Measurements from ENCODE around the gene DUSP9. TPM values are rescaled to one million over a fixed set of nuclear protein-coding genes. Genes with fewer than 3 reads are reported as not detected.

The DUSP9 gene
- total RNA-seq, 1 experiment from 2014 or later: 14.2 TPM

DNA sequence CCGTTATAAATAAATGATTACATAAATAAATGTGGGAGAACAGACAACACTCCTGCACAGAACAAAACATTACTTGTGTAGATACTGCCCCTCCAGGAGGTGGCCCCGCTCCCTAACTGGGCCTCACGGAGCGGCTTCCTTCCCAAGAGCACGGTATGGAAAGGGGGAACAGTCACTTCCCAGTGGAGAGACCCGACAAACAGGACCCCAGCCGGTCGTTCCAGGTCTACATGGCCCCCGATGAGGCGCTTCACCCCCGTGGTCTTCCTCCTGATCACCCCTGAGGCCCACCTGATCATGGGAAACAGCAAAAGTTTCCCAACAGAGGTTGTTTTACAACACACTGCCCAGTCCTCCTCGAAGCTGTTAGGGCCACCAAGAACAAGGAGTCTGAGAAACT, 34.2 kb downstream of the DUSP9 start:
- Histone ChIP-seq H4K20me1 (ENCODE audit: insufficient read depth) (no peaks in the 10 kb centered on the region), H2AFZ (ENCODE audit: low read depth, low read length, poor library complexity, severe bottlenecking) (no peak overlapping the region), H3K9me2 (ENCODE audit: insufficient read depth) (no peaks in the 10 kb centered on the region), H3K4me1 (ENCODE audit: control insufficient read depth in 1 of 2, insufficient read depth in 2 of 2, low read length in 2 of 2) (peaks cover 0 to 2% of the 10 kb centered on the region in 2 experiments; a peak in 1 of 4 replicates), H3K36me3 (ENCODE audit: control insufficient read depth in 1 of 2, insufficient read depth in 2 of 2, low read length in 2 of 2) (no peaks in the 10 kb centered on the region), H3K4me3 (replicated peaks in 1 of 2; ENCODE audit: low read depth in 1 of 2, low read length in 2 of 2) (no peak overlapping the region), H3K27me3 (ENCODE audit: insufficient read depth, low read length) (no peaks in the 10 kb centered on the region), H3K79me2 (ENCODE audit: insufficient read depth, low read length) (no peaks in the 10 kb centered on the region), H3K4me2 (ENCODE audit: low read length) (no peak overlapping the region), H3K27ac (ENCODE audit: low read depth, low read length) (no peak overlapping the region), H3K9me3 (ENCODE audit: control insufficient read depth in 1 of 2, insufficient read depth in 1 of 2, low read depth in 1 of 2, low read length in 2 of 2) (no peaks in the 10 kb centered on the region), H3K9ac (ENCODE audit: low read length) (no peak overlapping the region)
- TF ChIP-seq JUND (IDR thresholded peaks at IDR 0.05): no peak
- no peak for TF ChIP-seq CEBPB (IDR thresholded peaks at IDR 0.05; ENCODE audit: low read depth)
- TF ChIP-seq EZH2 (IDR thresholded peaks at IDR 0.05): no peak
- no peak for TF ChIP-seq FOSL1 (IDR thresholded peaks at IDR 0.05; ENCODE audit: low read depth)
- TF ChIP-seq, protein P1, sequence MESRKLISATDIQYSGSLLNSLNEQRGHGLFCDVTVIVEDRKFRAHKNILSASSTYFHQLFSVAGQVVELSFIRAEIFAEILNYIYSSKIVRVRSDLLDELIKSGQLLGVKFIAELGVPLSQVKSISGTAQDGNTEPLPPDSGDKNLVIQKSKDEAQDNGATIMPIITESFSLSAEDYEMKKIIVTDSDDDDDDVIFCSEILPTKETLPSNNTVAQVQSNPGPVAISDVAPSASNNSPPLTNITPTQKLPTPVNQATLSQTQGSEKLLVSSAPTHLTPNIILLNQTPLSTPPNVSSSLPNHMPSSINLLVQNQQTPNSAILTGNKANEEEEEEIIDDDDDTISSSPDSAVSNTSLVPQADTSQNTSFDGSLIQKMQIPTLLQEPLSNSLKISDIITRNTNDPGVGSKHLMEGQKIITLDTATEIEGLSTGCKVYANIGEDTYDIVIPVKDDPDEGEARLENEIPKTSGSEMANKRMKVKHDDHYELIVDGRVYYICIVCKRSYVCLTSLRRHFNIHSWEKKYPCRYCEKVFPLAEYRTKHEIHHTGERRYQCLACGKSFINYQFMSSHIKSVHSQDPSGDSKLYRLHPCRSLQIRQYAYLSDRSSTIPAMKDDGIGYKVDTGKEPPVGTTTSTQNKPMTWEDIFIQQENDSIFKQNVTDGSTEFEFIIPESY (IDR thresholded peaks at IDR 0.05; ENCODE audit: extremely low read depth, insufficient replicate concordance, low read length): no peak
- no peak for TF ChIP-seq CTCF (IDR thresholded peaks at IDR 0.05 in 2 of 3, conservative IDR thresholded peaks at IDR 0.05 in 1 of 3; ENCODE audit: borderline replicate concordance in 1 of 3, insufficient read depth in 1 of 3, low read depth in 2 of 3, low read length in 2 of 3)
- TF ChIP-seq SIN3A (IDR thresholded peaks at IDR 0.05; ENCODE audit: low read depth): no peak
- TF ChIP-seq, protein P2, sequence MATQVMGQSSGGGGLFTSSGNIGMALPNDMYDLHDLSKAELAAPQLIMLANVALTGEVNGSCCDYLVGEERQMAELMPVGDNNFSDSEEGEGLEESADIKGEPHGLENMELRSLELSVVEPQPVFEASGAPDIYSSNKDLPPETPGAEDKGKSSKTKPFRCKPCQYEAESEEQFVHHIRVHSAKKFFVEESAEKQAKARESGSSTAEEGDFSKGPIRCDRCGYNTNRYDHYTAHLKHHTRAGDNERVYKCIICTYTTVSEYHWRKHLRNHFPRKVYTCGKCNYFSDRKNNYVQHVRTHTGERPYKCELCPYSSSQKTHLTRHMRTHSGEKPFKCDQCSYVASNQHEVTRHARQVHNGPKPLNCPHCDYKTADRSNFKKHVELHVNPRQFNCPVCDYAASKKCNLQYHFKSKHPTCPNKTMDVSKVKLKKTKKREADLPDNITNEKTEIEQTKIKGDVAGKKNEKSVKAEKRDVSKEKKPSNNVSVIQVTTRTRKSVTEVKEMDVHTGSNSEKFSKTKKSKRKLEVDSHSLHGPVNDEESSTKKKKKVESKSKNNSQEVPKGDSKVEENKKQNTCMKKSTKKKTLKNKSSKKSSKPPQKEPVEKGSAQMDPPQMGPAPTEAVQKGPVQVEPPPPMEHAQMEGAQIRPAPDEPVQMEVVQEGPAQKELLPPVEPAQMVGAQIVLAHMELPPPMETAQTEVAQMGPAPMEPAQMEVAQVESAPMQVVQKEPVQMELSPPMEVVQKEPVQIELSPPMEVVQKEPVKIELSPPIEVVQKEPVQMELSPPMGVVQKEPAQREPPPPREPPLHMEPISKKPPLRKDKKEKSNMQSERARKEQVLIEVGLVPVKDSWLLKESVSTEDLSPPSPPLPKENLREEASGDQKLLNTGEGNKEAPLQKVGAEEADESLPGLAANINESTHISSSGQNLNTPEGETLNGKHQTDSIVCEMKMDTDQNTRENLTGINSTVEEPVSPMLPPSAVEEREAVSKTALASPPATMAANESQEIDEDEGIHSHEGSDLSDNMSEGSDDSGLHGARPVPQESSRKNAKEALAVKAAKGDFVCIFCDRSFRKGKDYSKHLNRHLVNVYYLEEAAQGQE (IDR thresholded peaks at IDR 0.05; ENCODE audit: low read depth): no peak
- TF ChIP-seq RAD21 (IDR thresholded peaks at IDR 0.05; ENCODE audit: low read depth): no peak
- TF ChIP-seq SRF (IDR thresholded peaks at IDR 0.05; ENCODE audit: low read depth): no peak
- TF ChIP-seq YY1 (IDR thresholded peaks at IDR 0.05; ENCODE audit: extremely low read depth, insufficient replicate concordance, low read depth, low read length): no peak
- TF ChIP-seq TCF7L2 (IDR thresholded peaks at IDR 0.05; ENCODE audit: borderline replicate concordance, extremely low read depth, insufficient read depth, insufficient read length): no peak
- TF ChIP-seq EGR1 (IDR thresholded peaks at IDR 0.05; ENCODE audit: low read depth): no peak
- no peak for TF ChIP-seq ATF3 (IDR thresholded peaks at IDR 0.05)
- TF ChIP-seq ELF1 (IDR thresholded peaks at IDR 0.05; ENCODE audit: borderline replicate concordance, low read depth): no peak
- no peak for TF ChIP-seq EZH2phosphoT487 (IDR thresholded peaks at IDR 0.05; ENCODE audit: borderline replicate concordance)
- no TSS peak for BruUV-seq (replicated peaks)
- intact Hi-C loops (cut with micrococcal nuclease): no loop called here
- DNase-seq (ENCODE audit: low read depth, low spot score) (no peak), ATAC-seq (no peak)
- ChIA-PET POLR2A (no interaction called here), RAD21 (ENCODE audit: low non-redundant PET in 1 of 2, low total read pairs in 2 of 2, uncharacterized antibody in 2 of 2, unreplicated experiment in 2 of 2) (no interaction called here), CTCF (no interaction called here)

Measured in HCT116 (cell line).